Endothelial cell of umbilical vein (primary cell): ENCODE measurements around the gene CLCN6. TPM values are rescaled to one million over a fixed set of nuclear protein-coding genes. Genes with fewer than 3 reads are reported as not detected.

ENCODE experiments used
- BruUV-seq: library from RNA; stranded (reverse); fragments of 400-500 nt; replicated peaks from 2 replicates; lab custom pipeline; 2021; lab: Mats Ljungman, UMichigan
- CTCF ChIA-PET: fragments of 300-600, 350-600 bp; sonication (Branson Sonifier 250); formaldehyde crosslinking; loops from one replicate; lab custom pipeline; 2021; ENCODE audit warnings: antibody characterized with exemption, inconsistent platforms; lab: Charles Lee
- POLR2A ChIA-PET: fragments of 300-600, 350-600 bp; sonication (Branson Sonifier 250); formaldehyde crosslinking; loops from one replicate; lab custom pipeline; 2021; ENCODE audit warnings: antibody characterized with exemption, inconsistent platforms; lab: Charles Lee
- DNase-seq: peaks from one replicate; pipeline ENCODE4 v3.0.0-alpha.2; 2011; ENCODE audit warnings: low read depth, low spot score
- FAIRE-seq: peaks from 2 replicates; lab custom pipeline; 2011; peaks lifted over from hg19 to GRCh38; lab: Jason Lieb, UNC
- H2AFZ ChIP-seq: 2 replicates; pipeline ENCODE4 v1.6.0; 2012; ENCODE audit warnings: low read depth, low read length, control low read depth, inconsistent platforms
- H3K27ac ChIP-seq: 2 replicates; pipeline ENCODE4 v1.5.1; 2011; ENCODE audit warnings: low read depth, mild to moderate bottlenecking, control low read depth, low read length, moderate library complexity; ENCODE audit not compliant: insufficient read depth
- H3K27me3 ChIP-seq, 2 experiments: 2 replicates each; pipeline versions ENCODE4 v1.6.0 to v1.6.1; 2011; ENCODE audit warnings: low read length in 2 of 2, mixed read lengths in 1 of 2; ENCODE audit not compliant: control insufficient read depth in 2 of 2, insufficient read depth in 2 of 2
- H3K36me3 ChIP-seq, 2 experiments: 2 replicates in 1 of 2; 3 replicates in 1 of 2; pipeline ENCODE4 v1.5.1; 2011; ENCODE audit warnings: low read length in 2 of 2, mild to moderate bottlenecking in 1 of 2, moderate library complexity in 1 of 2; ENCODE audit not compliant: control insufficient read depth in 2 of 2, insufficient read depth in 2 of 2; ENCODE audit errors: extremely low read depth in 1 of 2
- H3K4me1 ChIP-seq: 3 replicates; pipeline ENCODE4 v1.5.1; 2011; ENCODE audit warnings: mild to moderate bottlenecking, low read length; ENCODE audit not compliant: control insufficient read depth, insufficient read depth; ENCODE audit errors: extremely low read depth
- H3K4me2 ChIP-seq: 2 replicates; pipeline ENCODE4 v1.6.1; 2011; ENCODE audit warnings: low read length, control low read depth, mixed read lengths; ENCODE audit not compliant: insufficient read depth
- H3K4me3 ChIP-seq, 3 experiments: fragments of 200-600 bp in 1 of 3; sonication (generic), shearing (Covaris generic) in 1 of 3; replicated peaks in 1 of 3; 2 replicates each; pipeline ENCODE4 v1.5.1; 2011 to 2016; ENCODE audit warnings: control low read depth in 3 of 3, low read length in 3 of 3, mild to moderate bottlenecking in 2 of 3, inconsistent platforms in 1 of 3, low read depth in 1 of 3, moderate library complexity in 1 of 3; ENCODE audit not compliant: insufficient read depth in 1 of 3
- H3K79me2 ChIP-seq: 2 replicates; pipeline ENCODE4 v1.6.0; 2012; ENCODE audit warnings: low read length, inconsistent platforms; ENCODE audit not compliant: control insufficient read depth, insufficient read depth
- H3K9ac ChIP-seq: replicated peaks from 2 replicates; pipeline ENCODE3; 2011; ENCODE audit warnings: low read length, control low read depth; ENCODE audit not compliant: insufficient read depth; ENCODE audit errors: extremely low read depth
- H3K9me1 ChIP-seq: replicated peaks from 3 replicates; pipeline ENCODE4 v1.6.0; 2011; ENCODE audit warnings: mild to moderate bottlenecking, low read length; ENCODE audit not compliant: control insufficient read depth, insufficient read depth; ENCODE audit errors: extremely low read depth
- H3K9me3 ChIP-seq: replicated peaks from 2 replicates; pipeline ENCODE4 v1.5.1; 2012; ENCODE audit warnings: low read length, inconsistent platforms; ENCODE audit not compliant: control insufficient read depth, insufficient read depth
- H4K20me1 ChIP-seq: replicated peaks from 2 replicates; pipeline ENCODE3; 2011; ENCODE audit warnings: mild to moderate bottlenecking, low read length; ENCODE audit not compliant: control insufficient read depth, insufficient read depth; ENCODE audit errors: extremely low read depth
- EZH2 ChIP-seq: IDR thresholded peaks from 2 replicates; pipeline ENCODE4 v1.6.1; 2012; ENCODE audit warnings: borderline replicate concordance, low read depth, mild to moderate bottlenecking, moderate library complexity, low read length, inconsistent platforms; ENCODE audit not compliant: severe bottlenecking
- FOS ChIP-seq: IDR thresholded peaks from 2 replicates; pipeline ENCODE4 v1.6.1; 2011; ENCODE audit warnings: mild to moderate bottlenecking, low read length, moderate library complexity, borderline replicate concordance; ENCODE audit not compliant: insufficient read depth
- GATA2 ChIP-seq: IDR thresholded peaks from 2 replicates; pipeline ENCODE4 v1.7.0; 2011; ENCODE audit warnings: low read depth, mild to moderate bottlenecking, moderate library complexity, mixed read lengths, low read length; ENCODE audit not compliant: insufficient read length, insufficient read depth
- JUN ChIP-seq: IDR thresholded peaks from 2 replicates; pipeline ENCODE4 v1.6.1; 2011; ENCODE audit warnings: borderline replicate concordance, low read depth; ENCODE audit not compliant: insufficient read length, insufficient read depth
- MYC ChIP-seq: IDR thresholded peaks from one replicate; pipeline ENCODE4 v1.6.1; 2011; ENCODE audit warnings: mild to moderate bottlenecking, low read depth, low read length
- POLR2A ChIP-seq: IDR thresholded peaks from 2 replicates; pipeline ENCODE4 v1.6.1; 2012; ENCODE audit warnings: low read depth, mild to moderate bottlenecking, control low read depth, low read length
- POLR2AphosphoS5 ChIP-seq: IDR thresholded peaks from 2 replicates; pipeline ENCODE4 v1.6.1; 2012; ENCODE audit warnings: low read depth, mild to moderate bottlenecking, control low read depth, low read length, moderate library complexity; ENCODE audit not compliant: insufficient read depth
- dilution Hi-C: fragments of 300-500 bp; cut with MboI; formaldehyde crosslinking; loops from one replicate; pipeline ENCODE4 v1.15.0; 2019; ENCODE audit warnings: low sequenced_read_pairs; ENCODE audit not compliant: extremely low pct_ligation_motif_present
- intact Hi-C: fragments of 100-400 bp; cut with micrococcal nuclease; formaldehyde crosslinking; loops from one replicate; pipeline ENCODE4 v1.10.0; 2022
- polyA plus RNA-seq, 4 experiments: library from polyadenylated mRNA; depleted of rRNA in 3 of 4; stranded (reverse) in 3 of 4; unstranded in 1 of 4; fragments of >200 nt; gene quantifications; 2 replicates each; pipeline versions ENCODE4 v1.2.1 to v1.2.3, GENCODE V29; 2011 to 2012; ENCODE audit warnings: missing spikeins in 1 of 4
- total RNA-seq: library from RNA; stranded (reverse); gene quantifications from 2 replicates; pipeline ENCODE4 v1.2.3, GENCODE V29; 2021
- TF ChIP-seq, protein P1 (sequence below), 2 donors: IDR thresholded peaks; 1 replicate in 1 of 2; 2 replicates in 1 of 2; pipeline ENCODE4 v1.5.1; 2011; ENCODE audit warnings: low read length in 2 of 2, mild to moderate bottlenecking in 2 of 2, moderate library complexity in 2 of 2, control low read depth in 1 of 2, inconsistent platforms in 1 of 2, low read depth in 1 of 2; ENCODE audit not compliant: insufficient read depth in 1 of 2; ENCODE audit errors: extremely low read depth in 1 of 2
- TF ChIP-seq, protein P2 (sequence below): IDR thresholded peaks from 2 replicates; pipeline ENCODE4 v1.6.1; 2011; ENCODE audit not compliant: insufficient read depth, insufficient read length

Gene CLCN6
- total and polyA plus RNA-seq, 2 donors (not counting 3 experiments of a cell fraction or from before 2014, with no cell fraction given), result 20.4 to 41.2 TPM

DNA sequence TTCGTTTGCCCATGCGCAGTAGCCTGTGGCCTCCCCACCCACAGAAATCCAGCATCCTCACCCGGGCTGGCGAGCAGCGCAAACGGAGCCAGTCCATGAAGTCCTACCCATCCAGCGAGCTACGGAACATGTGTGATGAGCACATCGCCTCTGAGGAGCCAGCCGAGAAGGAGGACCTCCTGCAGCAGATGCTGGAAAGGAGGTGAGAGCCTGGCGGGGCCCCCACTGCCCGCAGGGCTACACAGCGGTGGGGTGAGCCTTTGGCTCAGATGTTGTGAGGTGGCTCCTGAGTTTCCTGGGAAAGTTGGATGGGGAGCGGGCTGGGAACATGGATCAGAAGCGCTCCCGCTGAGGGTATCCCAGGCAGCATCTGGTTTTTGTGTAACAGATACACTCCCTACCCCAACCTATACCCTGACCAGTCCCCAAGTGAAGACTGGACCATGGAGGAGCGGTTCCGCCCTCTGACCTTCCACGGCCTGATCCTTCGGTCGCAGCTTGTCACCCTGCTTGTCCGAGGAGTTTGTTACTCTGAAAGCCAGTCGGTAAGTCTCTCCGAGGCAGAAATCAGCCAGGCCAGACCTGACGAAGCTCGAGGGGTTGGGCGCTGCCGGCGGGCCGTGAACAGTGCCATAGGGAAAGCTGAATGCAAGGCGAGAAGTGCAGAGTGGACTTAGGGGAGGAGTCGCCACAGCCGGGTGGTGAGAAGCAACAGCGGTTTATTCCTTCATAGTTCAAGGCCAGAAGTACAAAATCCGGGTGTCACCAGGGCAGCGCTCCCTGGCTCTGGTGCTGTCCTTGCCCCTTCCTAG lies 31.2 kb downstream of the CLCN6 start:
- TF ChIP-seq MYC, result no peak
- TF ChIP-seq POLR2AphosphoS5, result no peak
- TF ChIP-seq, protein P1, sequence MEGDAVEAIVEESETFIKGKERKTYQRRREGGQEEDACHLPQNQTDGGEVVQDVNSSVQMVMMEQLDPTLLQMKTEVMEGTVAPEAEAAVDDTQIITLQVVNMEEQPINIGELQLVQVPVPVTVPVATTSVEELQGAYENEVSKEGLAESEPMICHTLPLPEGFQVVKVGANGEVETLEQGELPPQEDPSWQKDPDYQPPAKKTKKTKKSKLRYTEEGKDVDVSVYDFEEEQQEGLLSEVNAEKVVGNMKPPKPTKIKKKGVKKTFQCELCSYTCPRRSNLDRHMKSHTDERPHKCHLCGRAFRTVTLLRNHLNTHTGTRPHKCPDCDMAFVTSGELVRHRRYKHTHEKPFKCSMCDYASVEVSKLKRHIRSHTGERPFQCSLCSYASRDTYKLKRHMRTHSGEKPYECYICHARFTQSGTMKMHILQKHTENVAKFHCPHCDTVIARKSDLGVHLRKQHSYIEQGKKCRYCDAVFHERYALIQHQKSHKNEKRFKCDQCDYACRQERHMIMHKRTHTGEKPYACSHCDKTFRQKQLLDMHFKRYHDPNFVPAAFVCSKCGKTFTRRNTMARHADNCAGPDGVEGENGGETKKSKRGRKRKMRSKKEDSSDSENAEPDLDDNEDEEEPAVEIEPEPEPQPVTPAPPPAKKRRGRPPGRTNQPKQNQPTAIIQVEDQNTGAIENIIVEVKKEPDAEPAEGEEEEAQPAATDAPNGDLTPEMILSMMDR (IDR thresholded peaks at IDR 0.05; ENCODE audit: extremely low read depth in 1 of 2, insufficient read depth in 1 of 2, low read depth in 1 of 2, low read length in 2 of 2), result no peak
- TF ChIP-seq, protein P2, sequence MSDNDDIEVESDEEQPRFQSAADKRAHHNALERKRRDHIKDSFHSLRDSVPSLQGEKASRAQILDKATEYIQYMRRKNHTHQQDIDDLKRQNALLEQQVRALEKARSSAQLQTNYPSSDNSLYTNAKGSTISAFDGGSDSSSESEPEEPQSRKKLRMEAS, result no peak
- TF ChIP-seq GATA2, result no peak
- no peak for TF ChIP-seq POLR2A
- no peak for TF ChIP-seq EZH2
- TF ChIP-seq FOS, result no peak
- no peak for TF ChIP-seq JUN
- H3K36me3 ChIP-seq, result peaks cover 20 to 67% of the 10 kb centered on the region in 2 experiments

More for the DNA sequence above, 31.2 kb downstream of the CLCN6 start:
- ChIA-PET CTCF (interaction anchor here (1.2 to 5.2 kb wide), 7 partner anchors 11 to 195 kb away, joined by 3 to 42 read pairs (median 4); partner anchors contain the start of gene NPPA), POLR2A (interaction anchor here (0.6 to 2.0 kb wide), 3 partner anchors 71 to 72 kb away, joined by 3 to 11 read pairs (median 6); no protein-coding TSS in a partner anchor)
- no peaks in the 10 kb centered on the region for H3K9me3 ChIP-seq
- FAIRE-seq, result no peak
- no peak overlapping the region for H2AFZ ChIP-seq
- no peak overlapping the region for H3K9ac ChIP-seq
- H4K20me1 ChIP-seq, result no peaks in the 10 kb centered on the region
- DNase-seq, result no peak
- no peak overlapping the region for H3K4me3 ChIP-seq
- H3K9me1 ChIP-seq, result no peaks in the 10 kb centered on the region
- BruUV-seq, result no TSS peak
- H3K4me2 ChIP-seq, result no peak overlapping the region
- intact Hi-C loops, result no loop called here
- H3K27ac ChIP-seq, result no peak overlapping the region
- dilution Hi-C loops, result no loop called here
- no peaks in the 10 kb centered on the region for H3K79me2 ChIP-seq
- H3K27me3 ChIP-seq, result no peaks in the 10 kb centered on the region
- H3K4me1 ChIP-seq, result peaks cover 7% of the 10 kb centered on the region
